ENCODE measurements around the gene CYB5RL.

GRCh38 chr1:54153535-54154439, 46.0 kb downstream of the CYB5RL start:
- TF ChIP-seq POLR2A (IDR thresholded peaks at IDR 0.05) (no peak), POLR2AphosphoS5 (IDR thresholded peaks at IDR 0.05) (peak in 1 of 3 donors; percentile 28)

Data from breast epithelium (tissue), 3 donors.